H9 (cell line): ENCODE results near the gene HEATR1. TPM values are rescaled to one million over a fixed set of nuclear protein-coding genes. Genes with fewer than 3 reads are reported as not detected.

Source experiments
- DNase-seq: peaks from one replicate; pipeline ENCODE4 v3.0.0-alpha.2; 2017
- H2AFZ ChIP-seq: one replicate; pipeline ENCODE4 v1.6.1; 2013; ENCODE audit warnings: mild to moderate bottlenecking, low read length, control low read depth, moderate library complexity
- H2AK5ac ChIP-seq: 2 replicates; pipeline ENCODE4 v1.6.1; 2013; ENCODE audit warnings: low read length, control low read depth, mixed read lengths; ENCODE audit not compliant: insufficient read length
- H2BK120ac ChIP-seq: one replicate; pipeline ENCODE4 v1.6.1; 2013; ENCODE audit warnings: low read depth, mild to moderate bottlenecking, low read length, control low read depth, inconsistent platforms; ENCODE audit not compliant: poor library complexity, severe bottlenecking
- H2BK12ac ChIP-seq: 2 replicates; pipeline ENCODE4 v1.6.1; 2013; ENCODE audit warnings: low read length, control low read depth, mixed read lengths, low read depth; ENCODE audit not compliant: insufficient read length
- H2BK15ac ChIP-seq: 2 replicates; pipeline ENCODE4 v1.6.1; 2013; ENCODE audit warnings: low read depth, low read length, control low read depth
- H2BK20ac ChIP-seq: one replicate; pipeline ENCODE4 v1.6.1; 2013; ENCODE audit warnings: low read depth, mild to moderate bottlenecking, low read length, control low read depth, inconsistent platforms; ENCODE audit not compliant: poor library complexity, severe bottlenecking
- H2BK5ac ChIP-seq: 2 replicates; pipeline ENCODE4 v1.6.1; 2013; ENCODE audit warnings: low read length, control low read depth, mixed read lengths; ENCODE audit not compliant: insufficient read length
- H3K14ac ChIP-seq: 2 replicates; pipeline ENCODE4 v1.6.1; 2013; ENCODE audit warnings: low read length, control low read depth; ENCODE audit not compliant: insufficient read depth
- H3K18ac ChIP-seq: 2 replicates; pipeline ENCODE4 v1.6.1; 2013; ENCODE audit warnings: low read depth, mild to moderate bottlenecking, mixed read lengths, low read length, control low read depth; ENCODE audit not compliant: insufficient read length
- H3K23ac ChIP-seq: 2 replicates; pipeline ENCODE4 v1.6.1; 2013; ENCODE audit warnings: low read length, control low read depth, mixed read lengths, low read depth; ENCODE audit not compliant: insufficient read length
- H3K23me2 ChIP-seq: 2 replicates; pipeline ENCODE4 v1.6.1; 2013; ENCODE audit warnings: low read depth, mild to moderate bottlenecking, mixed read lengths, low read length, control low read depth; ENCODE audit not compliant: insufficient read length, poor library complexity, severe bottlenecking
- H3K27ac ChIP-seq: 2 replicates; pipeline ENCODE4 v1.5.1; 2013; ENCODE audit warnings: low read length, control low read depth, mixed read lengths, low read depth; ENCODE audit not compliant: insufficient read length
- H3K27me3 ChIP-seq: 2 replicates; pipeline ENCODE4 v1.6.1; 2013; ENCODE audit warnings: low read length, control low read depth, inconsistent platforms; ENCODE audit not compliant: insufficient read depth
- H3K4ac ChIP-seq: 2 replicates; pipeline ENCODE4 v1.6.1; 2013; ENCODE audit warnings: low read depth, mild to moderate bottlenecking, control low read depth, inconsistent platforms, low read length, moderate library complexity
- H3K4me1 ChIP-seq: 2 replicates; pipeline ENCODE4 v1.6.1; 2013; ENCODE audit warnings: low read length, control low read depth, inconsistent platforms; ENCODE audit not compliant: insufficient read depth
- H3K4me2 ChIP-seq: 2 replicates; pipeline ENCODE4 v1.6.1; 2013; ENCODE audit warnings: low read length, control low read depth, mixed read lengths; ENCODE audit not compliant: insufficient read length, insufficient read depth
- H3K56ac ChIP-seq: 2 replicates; pipeline ENCODE4 v1.6.1; 2013; ENCODE audit warnings: low read depth, mild to moderate bottlenecking, mixed read lengths, low read length, control low read depth; ENCODE audit not compliant: insufficient read length
- H3K79me1 ChIP-seq: 2 replicates; pipeline ENCODE4 v1.6.1; 2013; ENCODE audit warnings: low read depth, mild to moderate bottlenecking, moderate library complexity, low read length, control low read depth, inconsistent platforms; ENCODE audit not compliant: insufficient read depth, poor library complexity, severe bottlenecking
- H3K79me2 ChIP-seq: 2 replicates; pipeline ENCODE4 v1.6.1; 2013; ENCODE audit warnings: low read length, control low read depth, inconsistent platforms; ENCODE audit not compliant: insufficient read depth
- H3K9ac ChIP-seq: 2 replicates; pipeline ENCODE4 v1.6.1; 2013; ENCODE audit warnings: low read length, control low read depth, mixed read lengths; ENCODE audit not compliant: insufficient read length; ENCODE audit errors: extremely low read depth
- H3K9me3 ChIP-seq: one replicate; pipeline ENCODE4 v1.6.1; 2013; ENCODE audit warnings: low read depth, low read length, inconsistent platforms; ENCODE audit not compliant: control insufficient read depth
- H3T11ph ChIP-seq: one replicate; pipeline ENCODE4 v1.6.1; 2013; ENCODE audit warnings: mild to moderate bottlenecking, low read length, control low read depth, inconsistent platforms
- H4K20me1 ChIP-seq: one replicate; pipeline ENCODE4 v1.6.1; 2013; ENCODE audit not compliant: control insufficient read depth, insufficient read length, insufficient read depth
- H4K5ac ChIP-seq: 2 replicates; pipeline ENCODE4 v1.6.1; 2013; ENCODE audit warnings: low read depth, mild to moderate bottlenecking, mixed read lengths, low read length, control low read depth; ENCODE audit not compliant: insufficient read length
- H4K8ac ChIP-seq: replicated peaks from 2 replicates; pipeline ENCODE4 v1.6.1; 2013; ENCODE audit warnings: low read length, control low read depth, mixed read lengths, low read depth; ENCODE audit not compliant: insufficient read length
- H4K91ac ChIP-seq: 2 replicates; pipeline ENCODE4 v1.6.1; 2013; ENCODE audit warnings: low read depth, mild to moderate bottlenecking, moderate library complexity, mixed read lengths, low read length, control low read depth; ENCODE audit not compliant: insufficient read length
- H3K27ac Mint-ChIP-seq, 3 experiments: 2 replicates in 2 of 3; 3 replicates in 1 of 3; pipeline ENCODE4 v1.8.0; 2020 to 2021; ENCODE audit warnings: mixed read lengths in 3 of 3, mild to moderate bottlenecking in 1 of 3, moderate library complexity in 1 of 3
- H3K27me3 Mint-ChIP-seq: 2 replicates; pipeline ENCODE4 v1.8.0; 2021; ENCODE audit warnings: low read depth, mild to moderate bottlenecking, moderate library complexity, mixed read lengths
- H3K36me3 Mint-ChIP-seq, 3 experiments: 2 replicates in 2 of 3; 3 replicates in 1 of 3; pipeline ENCODE4 v1.8.0; 2020 to 2021; ENCODE audit warnings: low read depth in 3 of 3, mixed read lengths in 3 of 3; ENCODE audit not compliant: insufficient read depth in 1 of 3
- H3K4me1 Mint-ChIP-seq, 2 experiments: 2 replicates each; pipeline ENCODE4 v1.8.0; 2020; ENCODE audit warnings: mixed read lengths in 2 of 2
- H3K4me3 Mint-ChIP-seq, 2 experiments: 2 replicates in 1 of 2; 3 replicates in 1 of 2; pipeline ENCODE4 v1.8.0; 2020 to 2021; ENCODE audit warnings: mild to moderate bottlenecking in 2 of 2, mixed read lengths in 2 of 2, moderate library complexity in 1 of 2
- H3K9me3 Mint-ChIP-seq, 2 experiments: 2 replicates in 1 of 2; 3 replicates in 1 of 2; pipeline ENCODE4 v1.8.0; 2020; ENCODE audit warnings: mild to moderate bottlenecking in 2 of 2, mixed read lengths in 2 of 2, moderate library complexity in 1 of 2
- CTCF ChIP-seq: fragments of 200-600 bp; sonication (generic); conservative IDR thresholded peaks from 3 replicates; pipeline ENCODE4 v1.8.0; 2021; ENCODE audit warnings: antibody characterized with exemption, mild to moderate bottlenecking
- WGBS: extraction: QIAGEN DNeasy Blood & Tissue Kit; methylation state at CpG from one replicate; pipeline ENCODE4 v1.1.7; 2013; ENCODE audit warnings: missing lambda C conversion rate, low lambda C conversion rate, mixed read lengths; ENCODE audit not compliant: insufficient read length; ENCODE audit errors: extremely low coverage; 5-methylcytosine and 5-hydroxymethylcytosine counted together
- total RNA-seq: library from RNA; stranded (reverse); gene quantifications from 2 replicates; pipeline ENCODE4 v1.2.1, GENCODE V29; 2021

The HEATR1 gene
- total RNA-seq, 1 experiment from 2014 or later, result 88.2 TPM

- Histone ChIP-seq H3K79me1 (no peaks in the 10 kb centered on the region), H2BK5ac (no peak overlapping the region), H4K91ac (no peak overlapping the region), H3K23me2 (no peaks in the 10 kb centered on the region), H3K56ac (no peak overlapping the region), H2BK15ac (no peak overlapping the region), H2AFZ (no peak overlapping the region), H3T11ph (no peak overlapping the region), H2BK12ac (no peak overlapping the region), H3K27ac (no peak overlapping the region), H3K18ac (no peak overlapping the region), H3K14ac (no peak overlapping the region), H4K20me1 (no peaks in the 10 kb centered on the region), H3K9ac (no peak overlapping the region), H4K5ac (no peak overlapping the region), H4K8ac (no peak overlapping the region), H2AK5ac (no peak overlapping the region), H3K4me1 (no peaks in the 10 kb centered on the region), H3K9me3 (no peaks in the 10 kb centered on the region), H2BK20ac (no peak overlapping the region), H3K27me3 (no peaks in the 10 kb centered on the region), H3K79me2 (no peaks in the 10 kb centered on the region), H2BK120ac (no peak overlapping the region), H3K4ac (no peak overlapping the region), H3K23ac (no peak overlapping the region), H3K4me2 (no peak overlapping the region)
- no peak overlapping the region for H3K4me3 Mint-ChIP-seq
- no peak for DNase-seq
- no peak overlapping the region for H3K27ac Mint-ChIP-seq
- no peak for TF ChIP-seq CTCF
- H3K27me3 Mint-ChIP-seq, result no peaks in the 10 kb centered on the region
- peaks cover 14 to 85% (median 66%) of the 10 kb centered on the region in 3 experiments; a peak in 5 of 7 replicates for H3K36me3 Mint-ChIP-seq
- no peaks in the 10 kb centered on the region for H3K9me3 Mint-ChIP-seq
- WGBS, result 0% methylated on average over 1 of the region's 2 CpGs
- H3K4me1 Mint-ChIP-seq, result no peaks in the 10 kb centered on the region
Measured at GRCh38 chr1:236576004-236576403, 28.3 kb downstream of the HEATR1 start.
